K562 (cell line): Measurements from ENCODE around the gene KASH5. TPM values are rescaled to one million over a fixed set of nuclear protein-coding genes. Genes with fewer than 3 reads are reported as not detected.

ENCODE experiments used
- BRF1 ChIP-seq: IDR thresholded peaks from 3 replicates; pipeline ENCODE4 v1.6.1; 2011; ENCODE audit warnings: borderline replicate concordance, mild to moderate bottlenecking; ENCODE audit not compliant: insufficient read length; ENCODE audit errors: extremely low read depth
- CEBPB ChIP-seq: fragments of 450-650 bp; IDR thresholded peaks from 2 replicates; pipeline ENCODE4 v1.6.1; 2016; ENCODE audit warnings: missing genetic modification characterization, missing compliant biosample characterization
- CEBPG ChIP-seq, 3 experiments: fragments of 200-800 bp in 1 of 3; sonication (Bioruptor generic) in 1 of 3; sonication (generic) in 1 of 3; formaldehyde crosslinking in 1 of 3; IDR thresholded peaks in 2 of 3; conservative IDR thresholded peaks in 1 of 3; 2 replicates each; pipeline versions ENCODE4 v1.6.1 to v1.8.0; 2016 to 2022; ENCODE audit warnings: missing compliant biosample characterization in 2 of 3, missing genetic modification characterization in 2 of 3, mild to moderate bottlenecking in 1 of 3, missing genetic modification reagents in 1 of 3
- CXXC5 ChIP-seq: fragments of 250-450 bp; sonication (Bioruptor Pico); IDR thresholded peaks from 2 replicates; pipeline ENCODE4 v1.8.0; 2022; ENCODE audit warnings: inconsistent platforms, mild to moderate bottlenecking, moderate library complexity
- DNMT1 ChIP-seq: fragments of 450-650 bp; IDR thresholded peaks from 2 replicates; pipeline ENCODE4 v1.6.1; 2016; ENCODE audit warnings: antibody characterized with exemption, mild to moderate bottlenecking
- FOSL1 ChIP-seq: fragments of 200-800 bp; sonication (Bioruptor generic); conservative IDR thresholded peaks from 2 replicates; pipeline ENCODE4 v1.6.1; 2016; ENCODE audit warnings: missing genetic modification characterization, missing compliant biosample characterization
- HSF4 ChIP-seq: fragments of 250-450 bp; sonication (Bioruptor Pico); IDR thresholded peaks from 2 replicates; pipeline ENCODE4 v2.1.2; 2022; ENCODE audit warnings: mild to moderate bottlenecking, moderate library complexity, borderline replicate concordance
- NCOR1 ChIP-seq: fragments of 450-650 bp; IDR thresholded peaks from 2 replicates; pipeline ENCODE4 v1.6.1; 2016; ENCODE audit warnings: mild to moderate bottlenecking, moderate library complexity
- NFIX ChIP-seq: fragments of 250-450 bp; sonication (Bioruptor Pico); IDR thresholded peaks from 2 replicates; pipeline ENCODE4 v1.4.0; 2020; ENCODE audit warnings: low read depth, mild to moderate bottlenecking, moderate library complexity
- PHF8 ChIP-seq: fragments of 200-600 bp; sonication (generic); IDR thresholded peaks from 2 replicates; pipeline ENCODE4 v1.6.1; 2012; ENCODE audit warnings: mixed run types, mild to moderate bottlenecking, inconsistent platforms, low read length, moderate library complexity, borderline replicate concordance
- RAD51 ChIP-seq: fragments of 450-650 bp; IDR thresholded peaks from 2 replicates; pipeline ENCODE4 v1.7.1; 2016; ENCODE audit warnings: low read depth, mild to moderate bottlenecking, borderline replicate concordance
- RBM14 ChIP-seq: fragments of 200-400 bp; formaldehyde crosslinking; IDR thresholded peaks from 2 replicates; pipeline ENCODE4 v1.6.1; 2018; ENCODE audit warnings: low read depth, mild to moderate bottlenecking, low read length, moderate library complexity, borderline replicate concordance; ENCODE audit not compliant: insufficient read depth
- SMAD4 ChIP-seq: fragments of 250-450 bp; sonication (Bioruptor Pico); conservative IDR thresholded peaks from 2 replicates; pipeline ENCODE4 v1.8.0; 2021; ENCODE audit warnings: inconsistent platforms, mild to moderate bottlenecking, moderate library complexity
- SMARCB1 ChIP-seq: IDR thresholded peaks from 2 replicates; pipeline ENCODE4 v1.6.1; 2011; ENCODE audit warnings: improper control_type of control experiment, low read depth; ENCODE audit not compliant: insufficient read length
- ZBTB40 ChIP-seq, 2 experiments: fragments of 450-650 bp in 1 of 2; sonication (generic) in 1 of 2; formaldehyde crosslinking in 1 of 2; IDR thresholded peaks; 2 replicates each; pipeline versions ENCODE4 v1.7.1 to v1.9.0; 2016 to 2022; ENCODE audit warnings: inconsistent platforms in 1 of 2, mild to moderate bottlenecking in 1 of 2, missing genetic modification reagents in 1 of 2
- ZNF436 ChIP-seq: fragments of 250-450, 450-650 bp; sonication (Bioruptor Pico); formaldehyde crosslinking; IDR thresholded peaks from 2 replicates; pipeline ENCODE4 v1.7.0; 2020; ENCODE audit warnings: mild to moderate bottlenecking
- polyA plus RNA-seq, 8 experiments: library from polyadenylated mRNA; depleted of rRNA in 4 of 8; stranded (reverse) in 5 of 8; unstranded in 3 of 8; fragments of >200 nt; fragmentation: Nextera tagmentation in 2 of 8; fragmentation: Illumina TruSeq in 1 of 8; extraction: Ambion mirVana in 2 of 8; extraction: Trizol in 1 of 8; gene quantifications; 2 replicates each; pipeline versions ENCODE4 v1.2.1 to v1.2.3, GENCODE V29; 2011 to 2014; ENCODE audit warnings: inconsistent platforms in 1 of 8, missing spikeins in 1 of 8
- total RNA-seq, 7 experiments: library from RNA; depleted of rRNA in 6 of 7; stranded (reverse); fragments of >200 nt in 6 of 7; fragmentation: Illumina TruSeq in 2 of 7; extraction: Trizol in 2 of 7; gene quantifications; 2 replicates each; pipeline versions ENCODE4 v1.2.1 to v1.2.3, GENCODE V29; 2011 to 2021; ENCODE audit warnings: low replicate concordance in 1 of 7
- TF ChIP-seq, protein P1 (sequence below): conservative IDR thresholded peaks from 2 replicates; pipeline ENCODE4 v1.6.1; 2011; ENCODE audit warnings: low read depth, mild to moderate bottlenecking, low read length; ENCODE audit not compliant: control insufficient read depth

The KASH5 gene
- total and polyA plus RNA-seq, 9 of the 15 experiments (the other 6 are each of a cell fraction or from before 2014, with no cell fraction given): 0.07 to 0.84 (median 0.34) TPM; not detected in 1

GRCh38 chr19:49364083-49364737 lies 23.8 kb upstream of the KASH5 start (continued):
- TF ChIP-seq RAD51 (no peak), CXXC5 (CRISPR knock-in tag) (no peak; the same call in 1 of the 2 replicates), DNMT1 (no peak), SMARCB1 (no peak), HSF4 (no peak), PHF8 (peak; percentile 37; the same call in 1 of the 2 replicates), BRF1 (no peak), CEBPB (peak; percentile 95), ZBTB40 (IDR thresholded peaks at IDR 0.05) (peak; percentile 73), ZBTB40 (CRISPR knock-in tag; IDR thresholded peaks at IDR 0.05) (no peak), NFIX (CRISPR knock-in tag) (no peak), FOSL1 (tag) (no peak), ZNF436 (CRISPR knock-in tag) (no peak), RBM14 (no peak), CEBPG (CRISPR knock-in tag; IDR thresholded peaks at IDR 0.05) (peak; percentile 36; the same call in 1 of the 2 replicates), CEBPG (tag; conservative IDR thresholded peaks at IDR 0.05 in 1 of 2, IDR thresholded peaks at IDR 0.05 in 1 of 2) (peak; percentile 79 to 88), SMAD4 (CRISPR knock-in tag) (no peak), NCOR1 (no peak)
- TF ChIP-seq, protein P1, sequence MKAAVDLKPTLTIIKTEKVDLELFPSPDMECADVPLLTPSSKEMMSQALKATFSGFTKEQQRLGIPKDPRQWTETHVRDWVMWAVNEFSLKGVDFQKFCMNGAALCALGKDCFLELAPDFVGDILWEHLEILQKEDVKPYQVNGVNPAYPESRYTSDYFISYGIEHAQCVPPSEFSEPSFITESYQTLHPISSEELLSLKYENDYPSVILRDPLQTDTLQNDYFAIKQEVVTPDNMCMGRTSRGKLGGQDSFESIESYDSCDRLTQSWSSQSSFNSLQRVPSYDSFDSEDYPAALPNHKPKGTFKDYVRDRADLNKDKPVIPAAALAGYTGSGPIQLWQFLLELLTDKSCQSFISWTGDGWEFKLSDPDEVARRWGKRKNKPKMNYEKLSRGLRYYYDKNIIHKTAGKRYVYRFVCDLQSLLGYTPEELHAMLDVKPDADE: no peak
